HG03103 (cell line): Measurements from ENCODE around the gene CELF5.

ENCODE experiments used
- ATAC-seq: cut with Tn5 transposase; IDR thresholded peaks from one replicate; pipeline ENCODE4 v1.9.1; 2021; ENCODE audit warnings: low read depth; ENCODE audit not compliant: unreplicated experiment

CELF5 gene

DNA sequence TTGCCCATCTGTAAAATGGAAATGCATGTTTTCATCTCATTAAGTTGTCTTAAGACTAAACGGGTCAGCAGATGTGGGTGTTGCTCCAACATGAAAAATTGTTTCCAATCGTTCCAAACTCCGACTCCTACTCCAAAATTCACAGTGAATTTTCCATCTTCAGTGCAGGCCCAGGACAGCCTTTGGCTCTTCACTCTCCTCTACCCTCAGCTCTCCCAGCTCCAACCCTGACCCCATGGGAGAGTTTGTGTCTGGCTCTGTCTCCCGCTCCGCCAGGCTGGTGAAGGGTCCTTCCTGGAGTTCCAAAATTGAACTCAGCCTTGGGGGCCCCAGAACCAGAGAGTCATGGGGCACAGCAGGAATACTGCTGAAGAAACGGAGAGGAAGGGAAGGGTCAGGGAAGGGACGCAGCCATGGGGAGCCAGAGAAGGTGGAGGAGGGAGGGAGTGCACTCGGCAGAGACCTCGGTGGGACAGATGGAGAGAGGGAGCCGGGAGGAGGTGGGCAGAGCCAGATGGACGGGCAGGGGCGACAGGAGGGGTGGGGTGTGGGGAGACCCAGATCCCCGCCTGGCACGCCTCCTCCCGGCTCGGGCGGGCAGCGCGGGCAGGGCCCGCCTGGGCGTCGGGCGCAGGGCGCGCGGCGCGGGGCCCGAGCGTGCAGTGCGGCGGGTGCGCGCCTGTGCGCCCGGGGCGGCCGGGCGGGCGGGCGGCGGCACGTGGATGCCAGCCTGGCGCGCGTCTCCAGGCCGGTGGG, 45.6 kb downstream of the CELF5 start:
- ATAC-seq, result no peak

GRCh38 chr19:3270902-3271301, 46.4 kb downstream of the CELF5 start:
- no peak for ATAC-seq

GRCh38 chr19:3272401-3272931, 48.0 kb downstream of the CELF5 start:
- ATAC-seq, result no peak

DNA sequence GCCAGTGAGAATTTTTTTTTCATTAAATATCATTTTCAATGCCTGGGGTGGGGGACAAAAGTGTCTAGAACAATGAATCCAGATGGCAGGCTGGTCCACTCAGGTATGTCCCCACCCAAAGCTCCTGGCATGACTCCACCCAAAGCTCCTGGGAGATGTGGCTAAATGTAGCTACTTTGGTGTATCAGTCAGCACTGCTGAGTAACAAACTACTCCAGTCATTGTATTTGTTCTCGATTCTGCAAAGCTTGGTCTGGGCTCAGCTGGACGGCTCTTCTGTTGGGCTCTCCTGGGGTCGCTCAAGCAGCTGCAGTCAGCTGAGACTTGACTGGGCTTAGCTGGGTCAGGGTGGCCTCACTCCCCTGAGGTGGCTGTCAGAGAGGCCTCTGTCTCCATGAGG, 48.5 kb downstream of the CELF5 start:
- ATAC-seq, result no peak

DNA sequence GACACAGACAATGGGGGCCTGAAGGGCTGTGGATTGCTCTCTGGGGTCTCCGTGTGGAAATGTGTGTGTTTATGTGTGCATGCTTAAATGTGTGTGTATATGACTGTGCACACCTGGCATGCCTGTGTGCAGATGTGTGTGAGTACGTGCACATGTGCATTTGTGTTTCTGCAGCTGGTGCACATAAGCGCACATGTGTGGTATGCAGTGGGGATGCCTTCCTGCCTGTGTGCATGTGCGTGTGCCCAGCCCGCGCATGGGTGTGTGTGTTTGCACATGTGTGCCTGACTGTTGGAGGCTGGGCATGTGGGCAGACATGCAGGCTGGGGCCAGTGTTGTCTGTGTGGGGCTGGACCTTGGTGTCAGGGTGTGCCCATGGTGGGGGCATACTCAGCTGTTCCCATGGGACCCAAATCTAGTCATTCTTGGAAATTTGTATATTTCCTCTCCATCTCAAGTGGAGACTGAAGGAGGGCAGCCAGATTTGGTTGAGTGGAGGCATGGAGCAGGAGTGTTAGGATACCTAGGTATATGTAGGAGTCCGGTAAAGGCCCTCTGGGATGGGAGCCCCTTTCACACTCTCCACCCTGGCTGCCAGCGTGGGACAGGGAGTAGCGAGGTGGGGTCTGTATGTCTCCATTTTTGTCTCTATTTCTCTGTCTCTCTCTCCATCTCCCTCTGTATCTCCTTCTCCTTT, 49.9 kb downstream of the CELF5 start:
- no peak for ATAC-seq

GRCh38 chr19:3274942-3275582, 50.6 kb downstream of the CELF5 start:
- ATAC-seq, result peak; percentile 10

GRCh38 chr19:3275583-3276340, 51.3 kb downstream of the CELF5 start:
- ATAC-seq, result peak; percentile 51

- no peak for ATAC-seq
Measured at GRCh38 chr19:3276341-3276799, 51.9 kb downstream of the CELF5 start.

DNA sequence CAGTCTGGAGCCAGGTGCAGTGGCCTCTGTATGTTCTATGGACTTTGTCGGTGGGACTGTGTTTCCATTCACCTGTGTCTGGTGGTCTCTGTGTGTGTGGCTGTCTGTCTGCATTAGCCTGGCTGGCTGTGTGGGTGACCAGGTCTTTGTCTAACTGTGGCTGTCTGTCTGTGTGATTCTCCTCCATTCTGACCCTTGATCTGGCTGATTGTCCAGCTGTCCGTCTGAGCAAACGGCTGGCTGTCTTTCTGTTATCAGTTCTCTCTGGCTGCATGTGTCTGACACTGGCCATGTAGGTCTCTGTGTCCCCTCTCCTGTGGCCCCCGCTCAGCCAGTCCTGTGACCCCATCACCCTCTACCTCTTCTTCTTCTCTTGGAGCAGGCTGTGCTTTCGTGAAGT, 53.2 kb downstream of the CELF5 start:
- ATAC-seq, result no peak

DNA sequence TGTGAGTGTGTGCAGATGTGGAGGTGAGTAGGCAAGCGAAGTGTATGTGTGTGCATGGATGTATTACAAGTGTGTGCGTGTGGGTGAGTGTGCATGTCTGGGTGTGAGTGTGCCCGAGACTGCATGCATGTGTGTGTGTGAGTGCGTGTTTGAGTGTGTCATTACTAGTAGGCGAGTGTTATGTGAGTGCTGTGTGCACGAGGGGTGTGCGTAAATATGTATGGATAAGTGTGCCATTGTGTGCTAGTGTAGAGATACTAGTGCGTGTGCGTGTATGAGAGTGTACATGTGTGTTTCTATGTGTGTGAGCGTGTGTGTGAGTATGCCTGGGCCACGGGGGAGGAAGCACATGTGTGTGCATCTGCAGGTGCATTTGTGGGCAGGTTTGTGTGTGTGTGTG, 53.8 kb downstream of the CELF5 start:
- ATAC-seq, result no peak

- ATAC-seq, result no peak
Measured at GRCh38 chr19:3278749-3279148, 54.3 kb downstream of the CELF5 start.

DNA sequence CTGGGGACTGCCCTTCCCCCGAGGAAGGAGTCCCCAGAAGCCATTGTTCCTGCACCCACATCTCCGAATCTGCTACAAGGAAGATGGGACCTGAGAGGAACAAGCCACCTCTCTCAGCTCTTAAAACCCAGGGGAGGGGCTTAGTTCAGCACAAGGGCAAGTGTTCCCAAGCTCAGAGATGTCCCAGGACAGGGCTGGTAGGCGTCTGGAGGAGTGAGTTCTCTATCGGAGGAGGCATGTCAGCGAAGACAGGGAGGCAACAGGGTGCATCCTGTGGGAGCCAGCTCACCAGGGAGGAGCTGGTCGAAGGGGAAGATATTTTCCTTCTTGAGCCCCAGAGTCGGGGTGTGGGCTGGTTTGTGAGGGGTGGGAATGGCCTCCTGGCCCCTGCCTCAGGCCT, 54.8 kb downstream of the CELF5 start:
- ATAC-seq, result no peak

DNA sequence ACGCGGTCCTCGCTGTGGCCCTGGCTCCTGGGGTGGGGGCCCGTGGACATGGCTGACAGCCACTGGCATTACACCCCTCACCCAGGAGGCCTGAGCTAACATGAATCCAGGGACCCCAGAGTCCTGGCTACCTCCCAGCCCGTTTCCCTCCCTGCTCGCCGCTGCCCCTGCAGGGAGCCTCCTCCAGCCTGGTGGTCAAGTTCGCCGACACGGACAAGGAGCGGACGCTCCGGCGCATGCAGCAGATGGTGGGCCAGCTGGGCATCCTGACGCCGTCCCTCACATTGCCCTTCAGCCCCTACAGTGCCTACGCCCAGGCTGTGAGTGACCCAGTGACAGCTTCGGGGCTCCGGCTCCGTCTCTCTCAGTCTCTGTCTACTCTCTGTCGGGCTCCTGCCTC, 56.6 kb downstream of the CELF5 start:
- no peak for ATAC-seq

- no peak for ATAC-seq
Measured at GRCh38 chr19:3282155-3282554, 57.7 kb downstream of the CELF5 start.

GRCh38 chr19:3282564-3282963, 58.1 kb downstream of the CELF5 start:
- ATAC-seq, result no peak

DNA sequence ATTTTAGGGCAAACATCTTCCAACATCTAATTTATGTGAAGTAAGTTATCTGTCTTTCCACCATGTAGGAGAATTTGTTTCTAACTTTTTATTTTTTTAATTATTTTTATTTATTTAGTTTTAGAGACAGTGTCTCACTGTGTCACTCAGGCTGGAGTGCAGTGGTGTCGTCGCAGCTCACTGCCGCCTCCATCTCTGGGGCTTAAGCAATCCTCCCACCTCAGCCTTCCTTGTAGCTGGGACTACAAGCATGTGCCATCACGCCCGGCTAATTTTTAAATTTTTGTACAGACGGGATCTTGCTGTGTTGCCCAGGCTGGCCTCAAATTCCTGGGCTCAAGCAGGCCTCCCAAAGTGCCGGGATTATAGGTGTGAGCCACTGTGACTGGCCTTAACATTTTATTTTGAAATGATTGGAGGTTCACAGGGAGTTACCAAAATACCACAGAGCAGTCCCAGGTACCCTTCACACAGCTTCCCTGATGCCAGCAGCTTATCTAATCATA, 58.8 kb downstream of the CELF5 start:
- no peak for ATAC-seq

DNA sequence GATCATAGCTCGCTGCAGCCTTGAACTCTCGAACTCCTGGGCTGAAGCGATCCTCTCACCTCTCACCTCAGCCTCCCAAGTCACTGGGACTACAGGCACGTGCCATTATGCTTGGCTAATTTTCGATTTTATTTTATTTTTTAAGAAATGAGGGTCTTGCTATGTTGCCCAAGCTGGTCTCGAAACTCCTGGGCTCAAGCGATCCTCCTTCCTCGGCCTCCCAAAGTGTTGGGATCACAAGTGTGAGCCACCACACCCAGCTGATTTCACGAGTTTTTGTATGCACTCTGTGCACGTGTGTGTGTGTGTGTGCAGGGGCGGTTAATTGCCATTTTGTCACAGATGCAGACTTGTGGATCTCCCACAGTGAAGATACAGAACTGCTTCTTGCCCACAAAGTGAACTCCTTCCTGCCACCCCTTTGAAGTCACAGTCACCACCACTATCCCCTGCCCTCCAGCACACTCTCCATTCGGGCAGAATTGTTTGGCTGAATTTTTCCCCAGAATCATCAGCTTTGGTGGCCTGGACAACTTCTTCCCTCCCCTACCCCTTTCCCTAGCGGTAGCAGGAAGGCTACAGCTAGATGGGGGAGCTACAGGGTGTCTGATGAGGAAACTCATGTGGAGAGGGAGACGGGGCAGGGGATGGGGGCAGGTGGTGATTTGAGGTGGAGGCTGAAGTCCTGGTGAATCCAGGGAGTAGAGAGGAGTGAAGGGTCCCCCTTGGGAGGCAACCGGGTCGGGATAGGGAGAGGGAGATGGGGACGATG, 59.6 kb downstream of the CELF5 start:
- ATAC-seq, result no peak

DNA sequence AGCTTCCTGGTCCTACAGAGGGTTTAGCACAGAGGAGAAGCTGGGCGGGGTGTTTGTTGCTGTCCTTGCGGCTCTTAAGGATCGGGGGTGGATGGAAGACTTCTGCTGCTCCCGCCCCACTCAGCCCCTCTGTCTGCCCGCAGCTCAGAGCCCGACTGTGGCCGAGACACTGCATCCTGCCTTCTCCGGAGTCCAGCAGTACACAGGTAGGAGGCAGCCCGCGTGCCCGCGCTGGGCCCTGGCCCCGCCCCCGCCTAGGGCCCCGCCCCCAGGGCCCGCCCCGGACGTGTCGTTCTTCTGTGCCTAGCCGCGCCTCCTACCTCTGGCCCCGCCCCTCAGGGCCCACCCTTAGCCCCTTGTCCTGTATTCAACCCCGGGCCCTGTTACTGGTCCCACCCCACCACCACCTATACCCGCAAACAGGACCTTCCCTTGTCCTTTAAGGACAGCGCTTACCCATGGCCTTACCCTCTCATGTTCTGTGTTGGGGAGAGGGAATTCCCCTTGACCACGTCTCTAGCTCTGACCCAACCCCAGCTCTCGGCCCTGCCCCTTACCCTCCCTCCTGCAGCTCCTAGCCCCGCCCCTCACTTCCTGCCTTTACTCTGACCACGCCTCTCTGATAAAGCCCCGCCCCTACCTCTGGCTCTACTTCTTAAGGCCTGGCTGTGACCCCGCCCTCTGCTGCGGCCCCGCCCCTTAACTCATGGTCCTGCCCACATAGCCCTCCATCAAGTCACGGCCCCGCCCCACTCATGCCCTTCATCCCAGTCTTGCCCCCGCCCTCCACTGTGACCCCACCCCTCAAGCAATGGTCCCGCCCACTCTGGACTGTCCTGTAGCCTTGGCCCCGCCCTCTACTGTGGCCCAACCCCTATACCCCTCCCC, 60.5 kb downstream of the CELF5 start:
- ATAC-seq, result no peak
